H1 (cell line): Measurements from ENCODE around the gene KIAA0319L. TPM values are rescaled to one million over a fixed set of nuclear protein-coding genes. Genes with fewer than 3 reads are reported as not detected.

Experiments used
- EP300 ChIP-seq, 2 experiments: IDR thresholded peaks; 1 replicate in 1 of 2; 2 replicates in 1 of 2; pipeline ENCODE4 v1.6.1; 2011 to 2012; ENCODE audit warnings: low read depth in 2 of 2, low read length in 2 of 2, mild to moderate bottlenecking in 2 of 2, borderline replicate concordance in 1 of 2, inconsistent platforms in 1 of 2, moderate library complexity in 1 of 2
- SAP30 ChIP-seq: fragments of 300-600 bp; sonication (generic); IDR thresholded peaks from 2 replicates; pipeline ENCODE4 v1.7.1; 2012; ENCODE audit warnings: low read length, moderate library complexity, mild to moderate bottlenecking, inconsistent platforms; ENCODE audit not compliant: insufficient read depth, insufficient replicate concordance
- SIRT6 ChIP-seq: IDR thresholded peaks from one replicate; pipeline ENCODE4 v1.7.1; 2012; ENCODE audit warnings: low read length, inconsistent platforms
- polyA plus RNA-seq, 7 experiments: library from polyadenylated mRNA; depleted of rRNA in 3 of 7; stranded (reverse) in 5 of 7; unstranded in 2 of 7; fragments of >200 nt in 5 of 7; fragments of 200-250 nt in 2 of 7; gene quantifications; 1 replicate in 5 of 7; 2 replicates in 1 of 7; 4 replicates in 1 of 7; pipeline versions ENCODE4 v1.2.1 to v1.2.3, GENCODE V29; 2011 to 2013; ENCODE audit warnings: missing spikeins in 2 of 7, mixed read lengths in 2 of 7
- total RNA-seq: library from RNA; stranded (reverse); fragmentation: NEBNext Ultra II Directional; extraction: Animal tissue kit (Norgen Biotek cat#: 25700); gene quantifications from 2 replicates; pipeline ENCODE4 v1.2.1, GENCODE V29; 2021

KIAA0319L gene
- total and polyA plus RNA-seq, 2 of the 8 experiments (the other 6 are each of a cell fraction or from before 2014, with no cell fraction given) = 40.1 to 55.7 TPM

GRCh38 chr1:35437200-35437599 lies 120.0 kb downstream of the KIAA0319L start (continued):
- TF ChIP-seq SIRT6 (no peak), EP300 (IDR thresholded peaks at IDR 0.05; ENCODE audit: borderline replicate concordance in 1 of 2, low read depth in 2 of 2, low read length in 2 of 2) (no peak), SAP30 (no peak)
